Right lobe of liver (tissue), 4 donors: ENCODE data around the gene MFNG.

ENCODE experiments used
- CTCF ChIP-seq, 4 donors: fragments of 200-600 bp in 3 of 4; fragments of 450-650 bp in 1 of 4; IDR thresholded peaks; one replicate each; pipeline versions ENCODE4 v1.5.1 to v1.8.0; 2016 to 2022; ENCODE audit warnings: antibody characterized with exemption in 4 of 4, mild to moderate bottlenecking in 2 of 4
- POLR2A ChIP-seq: fragments of 450-650 bp; IDR thresholded peaks from one replicate; pipeline ENCODE4 v1.6.1; 2017; ENCODE audit warnings: antibody characterized with exemption, mild to moderate bottlenecking
- donor health status: DM: no; HTN: no; CAD: no.
- donor health status: DM: no; HTN: no; CAD: no.
- donor health status: DM: no; HTN: yes; CAD: no.

GRCh38 chr22:37505989-37506388, 19.8 kb upstream of the MFNG start:
- no peak for TF ChIP-seq CTCF (IDR thresholded peaks at IDR 0.05)
- TF ChIP-seq POLR2A = no peak
